Mononuclear cell (primary cell): Measurements from ENCODE around the gene FGFR3. TPM values are rescaled to one million over a fixed set of nuclear protein-coding genes. Genes with fewer than 3 reads are reported as not detected.

ENCODE experiments used
- H3K27me3 ChIP-seq: 2 replicates; pipeline ENCODE4 v1.6.0; 2011; ENCODE audit warnings: low read length, control low read depth; ENCODE audit not compliant: insufficient read depth
- H3K4me1 ChIP-seq: 2 replicates; pipeline ENCODE4 v1.5.1; 2011; ENCODE audit warnings: mild to moderate bottlenecking, low read length, control low read depth; ENCODE audit not compliant: insufficient read depth
- H3K4me3 ChIP-seq: 2 replicates; pipeline ENCODE4 v1.5.1; 2011; ENCODE audit warnings: mild to moderate bottlenecking, low read length, moderate library complexity
- H3K9me3 ChIP-seq: 2 replicates; pipeline ENCODE4 v1.5.1; 2011; ENCODE audit warnings: low read depth, mild to moderate bottlenecking, control low read depth, low read length
- total RNA-seq: library from RNA; depleted of rRNA; stranded (reverse); fragments of >200 nt; gene quantifications from one replicate; pipeline ENCODE4 v1.2.3, GENCODE V29; 2012

The FGFR3 gene
- total RNA-seq, 1 donor, result under 0.01 TPM

- no peak overlapping the region for H3K4me3 ChIP-seq
- H3K9me3 ChIP-seq, result no peaks in the 10 kb centered on the region
- H3K4me1 ChIP-seq, result no peaks in the 10 kb centered on the region
- no peaks in the 10 kb centered on the region for H3K27me3 ChIP-seq
Observed at GRCh38 chr4:1786544-1787362, 6.3 kb upstream of the FGFR3 start.

GRCh38 chr4:1787411-1788077 lies 5.5 kb upstream of the FGFR3 start:
- Histone ChIP-seq H3K4me1 (no peaks in the 10 kb centered on the region), H3K4me3 (no peak overlapping the region), H3K9me3 (no peaks in the 10 kb centered on the region), H3K27me3 (no peaks in the 10 kb centered on the region)

- Histone ChIP-seq H3K9me3 (no peaks in the 10 kb centered on the region), H3K4me1 (no peaks in the 10 kb centered on the region), H3K4me3 (no peak overlapping the region), H3K27me3 (no peaks in the 10 kb centered on the region)
Observed at GRCh38 chr4:1788254-1788973, 4.7 kb upstream of the FGFR3 start.

- peaks cover 2% of the 10 kb centered on the region for H3K27me3 ChIP-seq
- peaks cover 7% of the 10 kb centered on the region for H3K4me1 ChIP-seq
- no peak overlapping the region for H3K4me3 ChIP-seq
- H3K9me3 ChIP-seq, result no peaks in the 10 kb centered on the region
Observed at GRCh38 chr4:1789552-1789951, 3.5 kb upstream of the FGFR3 start.

- Histone ChIP-seq H3K9me3 (no peaks in the 10 kb centered on the region), H3K4me3 (no peak overlapping the region), H3K4me1 (peaks cover 10% of the 10 kb centered on the region), H3K27me3 (peaks cover 2% of the 10 kb centered on the region)
Observed at GRCh38 chr4:1790005-1790404, 3.1 kb upstream of the FGFR3 start.

- Histone ChIP-seq H3K27me3 (peaks cover 18% of the 10 kb centered on the region), H3K4me1 (peaks cover 18% of the 10 kb centered on the region), H3K4me3 (no peak overlapping the region), H3K9me3 (no peaks in the 10 kb centered on the region)
Observed at GRCh38 chr4:1792158-1792831, 798 bp upstream of the FGFR3 start.

- H3K4me3 ChIP-seq, result no peak overlapping the region
- no peaks in the 10 kb centered on the region for H3K9me3 ChIP-seq
- H3K4me1 ChIP-seq, result peaks cover 18% of the 10 kb centered on the region
- peaks cover 18% of the 10 kb centered on the region for H3K27me3 ChIP-seq
Observed at GRCh38 chr4:1793496-1793840, 375 bp downstream of the FGFR3 start.

- no peak overlapping the region for H3K4me3 ChIP-seq
- no peaks in the 10 kb centered on the region for H3K9me3 ChIP-seq
- peaks cover 18% of the 10 kb centered on the region for H3K4me1 ChIP-seq
- peaks cover 18% of the 10 kb centered on the region for H3K27me3 ChIP-seq
Observed at GRCh38 chr4:1793940-1794808, 1.1 kb downstream of the FGFR3 start.

GRCh38 chr4:1794809-1795298 lies 1.8 kb downstream of the FGFR3 start:
- peaks cover 18% of the 10 kb centered on the region for H3K27me3 ChIP-seq
- peaks cover 18% of the 10 kb centered on the region for H3K4me1 ChIP-seq
- H3K9me3 ChIP-seq, result no peaks in the 10 kb centered on the region
- no peak overlapping the region for H3K4me3 ChIP-seq

GRCh38 chr4:1795299-1796195 lies 2.5 kb downstream of the FGFR3 start:
- Histone ChIP-seq H3K9me3 (no peaks in the 10 kb centered on the region), H3K27me3 (peaks cover 18% of the 10 kb centered on the region), H3K4me3 (no peak overlapping the region), H3K4me1 (peaks cover 18% of the 10 kb centered on the region)

- no peak overlapping the region for H3K4me3 ChIP-seq
- no peaks in the 10 kb centered on the region for H3K9me3 ChIP-seq
- H3K27me3 ChIP-seq, result peaks cover 18% of the 10 kb centered on the region
- peaks cover 18% of the 10 kb centered on the region for H3K4me1 ChIP-seq
Observed at GRCh38 chr4:1796486-1797204, 3.6 kb downstream of the FGFR3 start.

GRCh38 chr4:1797298-1797860 lies 4.3 kb downstream of the FGFR3 start:
- Histone ChIP-seq H3K9me3 (no peaks in the 10 kb centered on the region), H3K4me3 (no peak overlapping the region), H3K4me1 (peaks cover 18% of the 10 kb centered on the region), H3K27me3 (peaks cover 18% of the 10 kb centered on the region)
